GM19240 (cell line): ENCODE results near the gene ZWILCH.

ENCODE experiments used
- DNase-seq: peaks from one replicate; pipeline ENCODE4 v3.0.0; 2011; ENCODE audit warnings: low spot score; ENCODE audit not compliant: insufficient read length

ZWILCH gene

GRCh38 chr15:66542896-66543295 is 37.8 kb downstream of the ZWILCH start:
- DNase-seq, result no peak

GRCh38 chr15:66545255-66545654 is 40.1 kb downstream of the ZWILCH start:
- no peak for DNase-seq

GRCh38 chr15:66555685-66556084 is 50.6 kb downstream of the ZWILCH start:
- no peak for DNase-seq

GRCh38 chr15:66558271-66558670 is 53.1 kb downstream of the ZWILCH start:
- no peak for DNase-seq

GRCh38 chr15:66560856-66561525 is 55.9 kb downstream of the ZWILCH start:
- DNase-seq, result no peak

GRCh38 chr15:66563126-66563525 is 58.0 kb downstream of the ZWILCH start:
- DNase-seq, result no peak

- no peak for DNase-seq
Observed at GRCh38 chr15:66563566-66564110, 58.5 kb downstream of the ZWILCH start.

GRCh38 chr15:66564136-66565041 is 59.3 kb downstream of the ZWILCH start:
- no peak for DNase-seq

GRCh38 chr15:66565141-66565641 is 60.1 kb downstream of the ZWILCH start:
- DNase-seq, result no peak

GRCh38 chr15:66565741-66566144 is 60.6 kb downstream of the ZWILCH start, which contains the start of gene LCTL:
TSS of gene LCTL (minus strand) at chr15:66565998. CDS start at chr15:66565365, 633 bp downstream.
- no peak for DNase-seq

GRCh38 chr15:66566963-66567531 is 61.9 kb downstream of the ZWILCH start:
- DNase-seq, result peak; percentile 65

- no peak for DNase-seq
Observed at GRCh38 chr15:66567897-66568296, 62.8 kb downstream of the ZWILCH start.

GRCh38 chr15:66569461-66570137 is 64.5 kb downstream of the ZWILCH start:
- DNase-seq, result no peak

GRCh38 chr15:66570327-66570726 is 65.2 kb downstream of the ZWILCH start:
- DNase-seq, result no peak

- no peak for DNase-seq
Observed at GRCh38 chr15:66570842-66571478, 65.8 kb downstream of the ZWILCH start.

GRCh38 chr15:66572146-66572545 is 67.0 kb downstream of the ZWILCH start:
- no peak for DNase-seq

- no peak for DNase-seq
Observed at GRCh38 chr15:66573348-66573718, 68.2 kb downstream of the ZWILCH start.

- no peak for DNase-seq
Observed at GRCh38 chr15:66573719-66574595, 68.8 kb downstream of the ZWILCH start.

GRCh38 chr15:66574596-66574950 is 69.4 kb downstream of the ZWILCH start:
- DNase-seq, result no peak
